Loucy (cell line): Measurements from ENCODE around the gene DCLK3.

ENCODE experiments used
- EZH2phosphoT487 ChIP-seq: fragments of 200-600 bp; IDR thresholded peaks from 2 replicates; pipeline ENCODE4 v1.6.1; 2018; ENCODE audit warnings: antibody characterized with exemption, mild to moderate bottlenecking, moderate library complexity, borderline replicate concordance
- TF ChIP-seq, protein P1 (sequence below): fragments of 200-600 bp; sonication (generic); conservative IDR thresholded peaks from 2 replicates; pipeline ENCODE4 v1.5.1; 2014; ENCODE audit warnings: mild to moderate bottlenecking, antibody characterized with exemption, low read length

GRCh38 chr3:36744763-36745162, 19.6 kb downstream of the DCLK3 start:
- no peak for TF ChIP-seq EZH2phosphoT487
- TF ChIP-seq, protein P1, sequence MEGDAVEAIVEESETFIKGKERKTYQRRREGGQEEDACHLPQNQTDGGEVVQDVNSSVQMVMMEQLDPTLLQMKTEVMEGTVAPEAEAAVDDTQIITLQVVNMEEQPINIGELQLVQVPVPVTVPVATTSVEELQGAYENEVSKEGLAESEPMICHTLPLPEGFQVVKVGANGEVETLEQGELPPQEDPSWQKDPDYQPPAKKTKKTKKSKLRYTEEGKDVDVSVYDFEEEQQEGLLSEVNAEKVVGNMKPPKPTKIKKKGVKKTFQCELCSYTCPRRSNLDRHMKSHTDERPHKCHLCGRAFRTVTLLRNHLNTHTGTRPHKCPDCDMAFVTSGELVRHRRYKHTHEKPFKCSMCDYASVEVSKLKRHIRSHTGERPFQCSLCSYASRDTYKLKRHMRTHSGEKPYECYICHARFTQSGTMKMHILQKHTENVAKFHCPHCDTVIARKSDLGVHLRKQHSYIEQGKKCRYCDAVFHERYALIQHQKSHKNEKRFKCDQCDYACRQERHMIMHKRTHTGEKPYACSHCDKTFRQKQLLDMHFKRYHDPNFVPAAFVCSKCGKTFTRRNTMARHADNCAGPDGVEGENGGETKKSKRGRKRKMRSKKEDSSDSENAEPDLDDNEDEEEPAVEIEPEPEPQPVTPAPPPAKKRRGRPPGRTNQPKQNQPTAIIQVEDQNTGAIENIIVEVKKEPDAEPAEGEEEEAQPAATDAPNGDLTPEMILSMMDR = no peak
